Measurements from ENCODE around the gene PSMF1. TPM values are rescaled to one million over a fixed set of nuclear protein-coding genes. Genes with fewer than 3 reads are reported as not detected.

The PSMF1 gene
- total RNA-seq, 1 donor from 2014 or later, result 110 TPM

Other genes starting within 250 kb of the PSMF1 start
- gene ANGPT4, start 202.3 kb upstream of the PSMF1 start, total RNA-seq, result 0.12 TPM in 1 of 3 replicates, not detected in the others
- 0.19 TPM in 1 of 3 replicates, not detected in the others for gene RSPO4, start 116.3 kb upstream of the PSMF1 start, total RNA-seq
- gene TMEM74B, start 66.4 kb downstream of the PSMF1 start, total RNA-seq, result 0.51 to 0.65 TPM in 2 of 3 replicates, not detected in the other
- gene C20orf202, start 84.9 kb downstream of the PSMF1 start, total RNA-seq, result not detected in 3 replicates
- gene RAD21L1, start 107.4 kb downstream of the PSMF1 start, total RNA-seq, result not detected in 3 replicates
- gene SNPH, start 147.7 kb downstream of the PSMF1 start, total RNA-seq, result 10.8 to 12.8 TPM (median 12.0 TPM) in 3 replicates
- 0.89 to 2.3 TPM (median 2.0 TPM) in 3 replicates for gene SDCBP2, start 210.5 kb downstream of the PSMF1 start, total RNA-seq